GM12878 (cell line): ENCODE data around the gene REPIN1. TPM values are rescaled to one million over a fixed set of nuclear protein-coding genes. Genes with fewer than 3 reads are reported as not detected.

ENCODE experiments used
- BRCA1 ChIP-seq: IDR thresholded peaks from 2 replicates; pipeline ENCODE4 v1.6.1; 2011; ENCODE audit warnings: low read depth, low read length, improper control_type of control experiment
- CBX3 ChIP-seq: fragments of 200-600 bp; sonication (generic); IDR thresholded peaks from 2 replicates; pipeline ENCODE4 v1.6.1; 2016; ENCODE audit warnings: low read depth, borderline replicate concordance
- CBX5 ChIP-seq: sonication (generic); IDR thresholded peaks from 2 replicates; pipeline ENCODE4 v1.6.1; 2016; ENCODE audit warnings: low read depth, moderate library complexity, mild to moderate bottlenecking, inconsistent platforms
- CHD2 ChIP-seq: IDR thresholded peaks from 2 replicates; pipeline ENCODE4 v1.6.1; 2011; ENCODE audit warnings: low read depth, low read length, improper control_type of control experiment, borderline replicate concordance
- EZH2 ChIP-seq: IDR thresholded peaks from 2 replicates; pipeline ENCODE4 v1.6.1; 2012; ENCODE audit warnings: low read depth, mild to moderate bottlenecking, control low read depth, inconsistent platforms, low read length, borderline replicate concordance; ENCODE audit not compliant: control insufficient read depth
- KDM1A ChIP-seq: fragments of 200-600 bp; sonication (generic); IDR thresholded peaks from 2 replicates; pipeline ENCODE4 v1.6.1; 2016; ENCODE audit warnings: borderline replicate concordance
- NFYA ChIP-seq: IDR thresholded peaks from 2 replicates; pipeline ENCODE4 v1.6.1; 2011; ENCODE audit warnings: low read depth, mild to moderate bottlenecking, low read length, improper control_type of control experiment, borderline replicate concordance
- NFYB ChIP-seq: IDR thresholded peaks from 2 replicates; pipeline ENCODE4 v1.6.1; 2011; ENCODE audit warnings: low read depth, mild to moderate bottlenecking, low read length, improper control_type of control experiment, moderate library complexity; ENCODE audit not compliant: insufficient read depth
- NRF1 ChIP-seq: conservative IDR thresholded peaks from 2 replicates; pipeline ENCODE4 v1.6.1; 2011; ENCODE audit warnings: mild to moderate bottlenecking, low read depth, low read length, improper control_type of control experiment
- SIN3A ChIP-seq: IDR thresholded peaks from 2 replicates; pipeline ENCODE4 v1.6.1; 2012; ENCODE audit warnings: low read depth, low read length, improper control_type of control experiment
- SMAD1 ChIP-seq: fragments of 450-650 bp; IDR thresholded peaks from 2 replicates; pipeline ENCODE4 v1.6.1; 2018; ENCODE audit warnings: mild to moderate bottlenecking, low read depth; ENCODE audit not compliant: partially characterized antibody
- SREBF1 ChIP-seq: IDR thresholded peaks from 2 replicates; pipeline ENCODE4 v1.6.1; 2012; ENCODE audit warnings: mild to moderate bottlenecking, low read length
- SUPT20H ChIP-seq: IDR thresholded peaks from 2 replicates; pipeline ENCODE4 v1.6.1; 2011; ENCODE audit warnings: low read depth, mild to moderate bottlenecking, low read length, moderate library complexity, borderline replicate concordance; ENCODE audit not compliant: control insufficient read depth
- SUZ12 ChIP-seq: fragments of 200-600 bp; sonication (generic); IDR thresholded peaks from one replicate; pipeline ENCODE4 v1.6.1; 2018; ENCODE audit warnings: antibody characterized with exemption, mild to moderate bottlenecking; ENCODE audit not compliant: unreplicated experiment
- TBL1XR1 ChIP-seq: IDR thresholded peaks from 2 replicates; pipeline ENCODE4 v1.6.1; 2012; ENCODE audit warnings: low read depth, low read length, improper control_type of control experiment
- TCF7 ChIP-seq: IDR thresholded peaks from 2 replicates; pipeline ENCODE4 v1.6.1; 2014; ENCODE audit warnings: antibody characterized with exemption, borderline replicate concordance
- ZBED1 ChIP-seq: IDR thresholded peaks from 2 replicates; pipeline ENCODE4 v1.6.1; 2016; ENCODE audit warnings: borderline replicate concordance
- ZNF24 ChIP-seq: fragments of 450-650 bp; IDR thresholded peaks from 2 replicates; pipeline ENCODE4 v1.6.1; 2017; ENCODE audit warnings: antibody characterized with exemption, mild to moderate bottlenecking
- ZNF622 ChIP-seq: fragments of 450-650 bp; IDR thresholded peaks from 2 replicates; pipeline ENCODE4 v1.6.1; 2017; ENCODE audit warnings: mild to moderate bottlenecking, inconsistent platforms
- ZSCAN29 ChIP-seq: fragments of 450-650 bp; IDR thresholded peaks from 2 replicates; pipeline ENCODE4 v1.6.1; 2017; ENCODE audit warnings: mild to moderate bottlenecking, moderate library complexity
- polyA plus RNA-seq, 11 experiments: library from polyadenylated mRNA; depleted of rRNA in 4 of 11; unstranded in 6 of 11; stranded (reverse) in 5 of 11; fragments of >200 nt; fragmentation: Nextera tagmentation in 4 of 11; fragmentation: Illumina TruSeq in 1 of 11; extraction: Ambion mirVana in 4 of 11; extraction: Trizol in 1 of 11; gene quantifications; 1 replicate in 1 of 11; 2 replicates in 10 of 11; pipeline versions ENCODE4 v1.2.1 to v1.2.3, GENCODE V29; 2011 to 2016; ENCODE audit warnings: inconsistent platforms in 2 of 11, missing spikeins in 2 of 11, low read depth in 1 of 11
- total RNA-seq, 4 experiments: library from RNA; depleted of rRNA in 3 of 4; stranded (reverse); fragments of >200 nt in 3 of 4; fragmentation: Illumina TruSeq in 1 of 4; extraction: Trizol in 1 of 4; gene quantifications; 2 replicates each; pipeline versions ENCODE4 v1.2.1 to v1.2.3, GENCODE V29; 2013 to 2021
- TF ChIP-seq, protein P1 (sequence below): fragments of 450-650 bp; IDR thresholded peaks from 2 replicates; pipeline ENCODE4 v1.6.1; 2017; ENCODE audit warnings: mild to moderate bottlenecking
- TF ChIP-seq, protein P2 (sequence below): IDR thresholded peaks from 2 replicates; pipeline ENCODE4 v1.6.1; 2011; ENCODE audit warnings: borderline replicate concordance, low read depth, mild to moderate bottlenecking, moderate library complexity, low read length; ENCODE audit not compliant: insufficient read depth, poor library complexity, severe bottlenecking
- TF ChIP-seq, protein P3 (sequence below): fragments of 450-650 bp; IDR thresholded peaks from 2 replicates; pipeline ENCODE4 v1.6.1; 2018; ENCODE audit warnings: borderline replicate concordance, mild to moderate bottlenecking; ENCODE audit not compliant: partially characterized antibody
- TF ChIP-seq, protein P4 (sequence below): fragments of 450-650 bp; IDR thresholded peaks from 2 replicates; pipeline ENCODE4 v1.6.1; 2016; ENCODE audit warnings: mild to moderate bottlenecking

Gene REPIN1
- total and polyA plus RNA-seq, 10 of the 15 experiments (the other 5 are each of a cell fraction or from before 2014, with no cell fraction given) = 5.1 to 172 (median 76.9) TPM

DNA sequence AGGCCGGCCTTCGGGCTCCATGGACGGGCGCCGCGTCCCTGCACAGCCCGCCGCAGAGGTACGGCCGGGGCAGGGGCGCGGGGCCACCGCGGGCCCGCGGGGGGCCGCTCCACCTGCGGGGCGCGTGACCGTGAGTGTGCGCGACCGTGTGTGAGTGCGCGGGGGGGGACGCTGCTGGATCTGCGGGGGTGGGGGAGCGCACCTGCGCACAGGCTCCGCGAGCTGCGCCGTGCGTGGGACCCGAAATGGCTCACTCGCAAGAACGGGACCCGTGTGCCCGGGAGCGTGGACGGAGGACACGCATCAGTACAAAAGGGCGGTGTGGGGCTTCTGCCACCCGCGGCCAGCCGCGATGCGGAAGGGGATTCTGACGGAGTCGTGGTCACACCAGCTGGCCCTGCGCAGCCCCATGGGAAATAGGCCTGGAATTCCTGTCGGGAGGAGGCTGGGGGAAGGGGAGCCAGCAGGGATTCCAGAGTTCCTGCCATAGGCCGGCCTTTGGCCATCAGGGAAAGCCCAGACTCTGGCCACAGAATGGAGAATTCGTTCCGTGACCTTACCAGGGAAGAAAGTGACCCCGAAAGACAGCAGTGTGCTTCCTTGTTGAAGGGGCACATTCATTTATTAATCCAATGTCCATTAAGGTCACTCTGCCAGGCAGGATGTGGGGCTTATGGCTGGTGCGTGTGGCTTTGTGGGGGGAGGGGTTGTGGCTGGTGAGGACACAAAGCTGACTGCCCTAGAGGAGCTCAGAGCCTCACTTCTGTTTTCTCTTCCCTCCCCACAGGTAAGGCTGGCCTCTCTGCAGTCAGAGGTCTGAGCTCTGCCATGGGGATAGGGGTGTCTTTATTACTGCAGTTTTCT is 494 bp downstream of the REPIN1 start (continued):
- no peak for TF ChIP-seq TBL1XR1
- TF ChIP-seq, protein P1, sequence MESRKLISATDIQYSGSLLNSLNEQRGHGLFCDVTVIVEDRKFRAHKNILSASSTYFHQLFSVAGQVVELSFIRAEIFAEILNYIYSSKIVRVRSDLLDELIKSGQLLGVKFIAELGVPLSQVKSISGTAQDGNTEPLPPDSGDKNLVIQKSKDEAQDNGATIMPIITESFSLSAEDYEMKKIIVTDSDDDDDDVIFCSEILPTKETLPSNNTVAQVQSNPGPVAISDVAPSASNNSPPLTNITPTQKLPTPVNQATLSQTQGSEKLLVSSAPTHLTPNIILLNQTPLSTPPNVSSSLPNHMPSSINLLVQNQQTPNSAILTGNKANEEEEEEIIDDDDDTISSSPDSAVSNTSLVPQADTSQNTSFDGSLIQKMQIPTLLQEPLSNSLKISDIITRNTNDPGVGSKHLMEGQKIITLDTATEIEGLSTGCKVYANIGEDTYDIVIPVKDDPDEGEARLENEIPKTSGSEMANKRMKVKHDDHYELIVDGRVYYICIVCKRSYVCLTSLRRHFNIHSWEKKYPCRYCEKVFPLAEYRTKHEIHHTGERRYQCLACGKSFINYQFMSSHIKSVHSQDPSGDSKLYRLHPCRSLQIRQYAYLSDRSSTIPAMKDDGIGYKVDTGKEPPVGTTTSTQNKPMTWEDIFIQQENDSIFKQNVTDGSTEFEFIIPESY = no peak
- TF ChIP-seq CBX5 = no peak
- no peak for TF ChIP-seq ZNF24
- no peak for TF ChIP-seq SUPT20H
- TF ChIP-seq SIN3A = peak; percentile 56; the same call in 1 of the 2 replicates
- TF ChIP-seq, protein P2, sequence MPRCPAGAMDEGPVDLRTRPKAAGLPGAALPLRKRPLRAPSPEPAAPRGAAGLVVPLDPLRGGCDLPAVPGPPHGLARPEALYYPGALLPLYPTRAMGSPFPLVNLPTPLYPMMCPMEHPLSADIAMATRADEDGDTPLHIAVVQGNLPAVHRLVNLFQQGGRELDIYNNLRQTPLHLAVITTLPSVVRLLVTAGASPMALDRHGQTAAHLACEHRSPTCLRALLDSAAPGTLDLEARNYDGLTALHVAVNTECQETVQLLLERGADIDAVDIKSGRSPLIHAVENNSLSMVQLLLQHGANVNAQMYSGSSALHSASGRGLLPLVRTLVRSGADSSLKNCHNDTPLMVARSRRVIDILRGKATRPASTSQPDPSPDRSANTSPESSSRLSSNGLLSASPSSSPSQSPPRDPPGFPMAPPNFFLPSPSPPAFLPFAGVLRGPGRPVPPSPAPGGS = no peak
- TF ChIP-seq NRF1 = no peak
- TF ChIP-seq ZSCAN29 = no peak
- no peak for TF ChIP-seq BRCA1
- no peak for TF ChIP-seq CBX3
- TF ChIP-seq SUZ12 = no peak
- TF ChIP-seq NFYA = no peak
- no peak for TF ChIP-seq SREBF1
- no peak for TF ChIP-seq ZBED1
- no peak for TF ChIP-seq KDM1A
- peak; percentile 84 for TF ChIP-seq CHD2
- no peak for TF ChIP-seq NFYB
- TF ChIP-seq, protein P3, sequence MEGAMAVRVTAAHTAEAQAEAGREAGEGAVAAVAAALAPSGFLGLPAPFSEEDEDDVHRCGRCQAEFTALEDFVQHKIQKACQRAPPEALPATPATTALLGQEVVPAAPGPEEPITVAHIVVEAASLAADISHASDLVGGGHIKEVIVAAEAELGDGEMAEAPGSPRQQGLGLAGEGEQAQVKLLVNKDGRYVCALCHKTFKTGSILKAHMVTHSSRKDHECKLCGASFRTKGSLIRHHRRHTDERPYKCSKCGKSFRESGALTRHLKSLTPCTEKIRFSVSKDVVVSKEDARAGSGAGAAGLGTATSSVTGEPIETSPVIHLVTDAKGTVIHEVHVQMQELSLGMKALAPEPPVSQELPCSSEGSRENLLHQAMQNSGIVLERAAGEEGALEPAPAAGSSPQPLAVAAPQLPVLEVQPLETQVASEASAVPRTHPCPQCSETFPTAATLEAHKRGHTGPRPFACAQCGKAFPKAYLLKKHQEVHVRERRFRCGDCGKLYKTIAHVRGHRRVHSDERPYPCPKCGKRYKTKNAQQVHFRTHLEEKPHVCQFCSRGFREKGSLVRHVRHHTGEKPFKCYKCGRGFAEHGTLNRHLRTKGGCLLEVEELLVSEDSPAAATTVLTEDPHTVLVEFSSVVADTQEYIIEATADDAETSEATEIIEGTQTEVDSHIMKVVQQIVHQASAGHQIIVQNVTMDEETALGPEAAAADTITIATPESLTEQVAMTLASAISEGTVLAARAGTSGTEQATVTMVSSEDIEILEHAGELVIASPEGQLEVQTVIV = no peak
- TF ChIP-seq, protein P4, sequence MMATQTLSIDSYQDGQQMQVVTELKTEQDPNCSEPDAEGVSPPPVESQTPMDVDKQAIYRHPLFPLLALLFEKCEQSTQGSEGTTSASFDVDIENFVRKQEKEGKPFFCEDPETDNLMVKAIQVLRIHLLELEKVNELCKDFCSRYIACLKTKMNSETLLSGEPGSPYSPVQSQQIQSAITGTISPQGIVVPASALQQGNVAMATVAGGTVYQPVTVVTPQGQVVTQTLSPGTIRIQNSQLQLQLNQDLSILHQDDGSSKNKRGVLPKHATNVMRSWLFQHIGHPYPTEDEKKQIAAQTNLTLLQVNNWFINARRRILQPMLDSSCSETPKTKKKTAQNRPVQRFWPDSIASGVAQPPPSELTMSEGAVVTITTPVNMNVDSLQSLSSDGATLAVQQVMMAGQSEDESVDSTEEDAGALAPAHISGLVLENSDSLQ = peak; percentile 41
- TF ChIP-seq SMAD1 = no peak
- TF ChIP-seq EZH2 = no peak
- TF ChIP-seq TCF7 = no peak
- no peak for TF ChIP-seq ZNF622
